Muscle layer of duodenum (tissue), 2 donors: Measurements from ENCODE around the gene SEZ6L.

Experiments used
- H3K27ac ChIP-seq: one replicate; pipeline ENCODE4 v1.7.0; 2013; ENCODE audit warnings: mild to moderate bottlenecking, low read length
- H3K27me3 ChIP-seq: one replicate; pipeline ENCODE4 v1.7.0; 2013; ENCODE audit warnings: low read depth, mild to moderate bottlenecking, control low read depth, low read length
- H3K36me3 ChIP-seq, 2 donors: one replicate each; pipeline ENCODE4 v1.7.0; 2013; ENCODE audit warnings: low read length in 2 of 2, control low read depth in 1 of 2, mild to moderate bottlenecking in 1 of 2; ENCODE audit not compliant: insufficient read depth in 2 of 2, control insufficient read depth in 1 of 2
- H3K4me1 ChIP-seq, 2 donors: one replicate each; pipeline ENCODE4 v1.7.0; 2013; ENCODE audit warnings: low read length in 2 of 2, mild to moderate bottlenecking in 2 of 2, control low read depth in 1 of 2, moderate library complexity in 1 of 2; ENCODE audit not compliant: insufficient read depth in 2 of 2, control insufficient read depth in 1 of 2
- H3K4me3 ChIP-seq, 2 donors: one replicate each; pipeline ENCODE4 v1.7.0; 2013; ENCODE audit warnings: low read length in 2 of 2, low read depth in 1 of 2, mild to moderate bottlenecking in 1 of 2
- H3K9me3 ChIP-seq, 2 donors: one replicate each; pipeline ENCODE4 v1.7.0; 2013; ENCODE audit warnings: low read length in 2 of 2, control low read depth in 1 of 2, mild to moderate bottlenecking in 1 of 2; ENCODE audit not compliant: control insufficient read depth in 1 of 2
- donor health status: healthy.

The SEZ6L gene

GRCh38 chr22:26304730-26305129, 135.5 kb downstream of the SEZ6L start:
- no peaks in the 10 kb centered on the region for H3K4me1 ChIP-seq
- H3K9me3 ChIP-seq, result no peaks in the 10 kb centered on the region
- no peak overlapping the region for H3K27ac ChIP-seq
- H3K4me3 ChIP-seq, result no peak overlapping the region
- H3K27me3 ChIP-seq, result no peaks in the 10 kb centered on the region
- H3K36me3 ChIP-seq, result no peaks in the 10 kb centered on the region

GRCh38 chr22:26308467-26308866, 139.2 kb downstream of the SEZ6L start:
- Histone ChIP-seq H3K9me3 (no peaks in the 10 kb centered on the region), H3K27ac (no peak overlapping the region), H3K4me1 (no peaks in the 10 kb centered on the region), H3K36me3 (no peaks in the 10 kb centered on the region), H3K4me3 (no peak overlapping the region), H3K27me3 (no peaks in the 10 kb centered on the region)

- H3K27me3 ChIP-seq, result no peaks in the 10 kb centered on the region
- H3K36me3 ChIP-seq, result no peaks in the 10 kb centered on the region
- H3K4me3 ChIP-seq, result no peak overlapping the region
- no peak overlapping the region for H3K27ac ChIP-seq
- H3K9me3 ChIP-seq, result no peaks in the 10 kb centered on the region
- no peaks in the 10 kb centered on the region for H3K4me1 ChIP-seq
Observed at GRCh38 chr22:26310616-26311015, 141.4 kb downstream of the SEZ6L start.

- no peak overlapping the region for H3K27ac ChIP-seq
- no peaks in the 10 kb centered on the region for H3K36me3 ChIP-seq
- H3K27me3 ChIP-seq, result no peaks in the 10 kb centered on the region
- H3K4me3 ChIP-seq, result no peak overlapping the region
- no peaks in the 10 kb centered on the region for H3K4me1 ChIP-seq
- H3K9me3 ChIP-seq, result no peaks in the 10 kb centered on the region
Observed at GRCh38 chr22:26313291-26313690, 144.0 kb downstream of the SEZ6L start.

GRCh38 chr22:26314171-26314570, 144.9 kb downstream of the SEZ6L start:
- Histone ChIP-seq H3K4me3 (no peak overlapping the region), H3K27ac (no peak overlapping the region), H3K9me3 (no peaks in the 10 kb centered on the region), H3K36me3 (no peaks in the 10 kb centered on the region), H3K27me3 (no peaks in the 10 kb centered on the region), H3K4me1 (no peaks in the 10 kb centered on the region)

- H3K9me3 ChIP-seq, result no peaks in the 10 kb centered on the region
- H3K4me3 ChIP-seq, result no peak overlapping the region
- no peaks in the 10 kb centered on the region for H3K4me1 ChIP-seq
- H3K27me3 ChIP-seq, result no peaks in the 10 kb centered on the region
- H3K27ac ChIP-seq, result no peak overlapping the region
- no peaks in the 10 kb centered on the region for H3K36me3 ChIP-seq
Observed at GRCh38 chr22:26314656-26315055, 145.4 kb downstream of the SEZ6L start.

GRCh38 chr22:26316732-26317285, 147.5 kb downstream of the SEZ6L start:
- H3K36me3 ChIP-seq, result no peaks in the 10 kb centered on the region
- no peaks in the 10 kb centered on the region for H3K27me3 ChIP-seq
- no peaks in the 10 kb centered on the region for H3K9me3 ChIP-seq
- H3K27ac ChIP-seq, result no peak overlapping the region
- no peak overlapping the region for H3K4me3 ChIP-seq
- H3K4me1 ChIP-seq, result no peaks in the 10 kb centered on the region

- H3K27me3 ChIP-seq, result no peaks in the 10 kb centered on the region
- H3K27ac ChIP-seq, result no peak overlapping the region
Observed at GRCh38 chr22:26318975-26319374, 149.7 kb downstream of the SEZ6L start.

GRCh38 chr22:26320447-26320846, 151.2 kb downstream of the SEZ6L start:
- no peaks in the 10 kb centered on the region for H3K36me3 ChIP-seq
- H3K4me1 ChIP-seq, result no peaks in the 10 kb centered on the region
- H3K9me3 ChIP-seq, result no peaks in the 10 kb centered on the region
- peaks cover 3% of the 10 kb centered on the region for H3K27me3 ChIP-seq
- H3K27ac ChIP-seq, result no peak overlapping the region
- no peak overlapping the region for H3K4me3 ChIP-seq

More at GRCh38 chr22:26318975-26319374, 149.7 kb downstream of the SEZ6L start:
- Histone ChIP-seq H3K4me3 (no peak overlapping the region), H3K4me1 (no peaks in the 10 kb centered on the region), H3K9me3 (no peaks in the 10 kb centered on the region), H3K36me3 (no peaks in the 10 kb centered on the region)

GRCh38 chr22:26321469-26321913, 152.2 kb downstream of the SEZ6L start:
- H3K27ac ChIP-seq, result no peak overlapping the region

GRCh38 chr22:26322179-26322905, 153.1 kb downstream of the SEZ6L start:
- Histone ChIP-seq H3K4me1 (no peaks in the 10 kb centered on the region), H3K4me3 (no peak overlapping the region), H3K27me3 (peaks cover 3% of the 10 kb centered on the region), H3K36me3 (no peaks in the 10 kb centered on the region), H3K9me3 (no peaks in the 10 kb centered on the region), H3K27ac (no peak overlapping the region)

More at GRCh38 chr22:26321469-26321913, 152.2 kb downstream of the SEZ6L start:
- Histone ChIP-seq H3K4me1 (no peaks in the 10 kb centered on the region), H3K9me3 (no peaks in the 10 kb centered on the region), H3K4me3 (no peak overlapping the region), H3K27me3 (peaks cover 3% of the 10 kb centered on the region), H3K36me3 (no peaks in the 10 kb centered on the region)

GRCh38 chr22:26323013-26323412, 153.8 kb downstream of the SEZ6L start:
- no peaks in the 10 kb centered on the region for H3K4me1 ChIP-seq
- H3K9me3 ChIP-seq, result no peaks in the 10 kb centered on the region
- no peak overlapping the region for H3K4me3 ChIP-seq
- no peak overlapping the region for H3K27ac ChIP-seq
- H3K27me3 ChIP-seq, result peaks cover 3% of the 10 kb centered on the region
- no peaks in the 10 kb centered on the region for H3K36me3 ChIP-seq
